MCF 10A (cell line): ENCODE results near the gene FBXW7. TPM values are rescaled to one million over a fixed set of nuclear protein-coding genes. Genes with fewer than 3 reads are reported as not detected.

ENCODE experiments used
- BruUV-seq: library from RNA; stranded (reverse); fragments of 400-500 nt; replicated peaks from 2 replicates; lab custom pipeline; 2021; lab: Mats Ljungman, UMichigan
- CTCF ChIA-PET: fragments of 300-600 bp; sonication (Branson Sonifier 250); formaldehyde crosslinking; extraction: SDS; loops from one replicate; lab custom pipeline; 2021; ENCODE audit warnings: antibody characterized with exemption, inconsistent platforms; lab: Yijun Ruan, JAX
- POLR2A ChIA-PET: fragments of 300-600, 350-650 bp; sonication (Branson Sonifier 250); formaldehyde crosslinking; extraction: SDS; loops from one replicate; lab custom pipeline; 2020; ENCODE audit warnings: antibody characterized with exemption, inconsistent platforms; lab: Yijun Ruan, JAX
- DNase-seq: peaks from one replicate; pipeline ENCODE4 v3.0.0-alpha.2; 2018; ENCODE audit not compliant: unreplicated experiment
- H3K27ac Mint-ChIP-seq: one replicate; pipeline ENCODE4 v1.8.0; 2022; ENCODE audit warnings: mild to moderate bottlenecking, low read depth, mixed read lengths; ENCODE audit not compliant: unreplicated experiment
- H3K27me3 Mint-ChIP-seq: one replicate; pipeline ENCODE4 v1.8.0; 2022; ENCODE audit warnings: mixed read lengths; ENCODE audit not compliant: insufficient read depth, unreplicated experiment
- H3K36me3 Mint-ChIP-seq: one replicate; pipeline ENCODE4 v1.8.0; 2022; ENCODE audit warnings: mild to moderate bottlenecking, moderate library complexity, mixed read lengths; ENCODE audit not compliant: insufficient read depth, unreplicated experiment
- H3K4me1 Mint-ChIP-seq: one replicate; pipeline ENCODE4 v1.8.0; 2022; ENCODE audit warnings: mixed read lengths; ENCODE audit not compliant: insufficient read depth, unreplicated experiment
- H3K4me3 Mint-ChIP-seq: one replicate; pipeline ENCODE4 v1.8.0; 2022; ENCODE audit warnings: mild to moderate bottlenecking, moderate library complexity, mixed read lengths; ENCODE audit not compliant: unreplicated experiment
- H3K9me3 Mint-ChIP-seq: one replicate; pipeline ENCODE4 v1.8.0; 2022; ENCODE audit warnings: mixed read lengths; ENCODE audit not compliant: unreplicated experiment
- intact Hi-C: fragments of 100-400 bp; cut with micrococcal nuclease; formaldehyde crosslinking; loops from 2 replicates; pipeline ENCODE4 v1.14.1; 2022
- total RNA-seq: library from RNA; stranded (reverse); gene quantifications from 2 replicates; pipeline ENCODE4 v1.2.3, GENCODE V29; 2022
- TF ChIP-seq, protein P1 (sequence below): fragments of 200-600 bp; IDR thresholded peaks from one replicate; pipeline ENCODE4 v1.8.0; 2022; ENCODE audit warnings: antibody characterized with exemption, mild to moderate bottlenecking; ENCODE audit not compliant: unreplicated experiment

Gene FBXW7
- total RNA-seq, 1 experiment from 2014 or later = 40.2 TPM

DNA sequence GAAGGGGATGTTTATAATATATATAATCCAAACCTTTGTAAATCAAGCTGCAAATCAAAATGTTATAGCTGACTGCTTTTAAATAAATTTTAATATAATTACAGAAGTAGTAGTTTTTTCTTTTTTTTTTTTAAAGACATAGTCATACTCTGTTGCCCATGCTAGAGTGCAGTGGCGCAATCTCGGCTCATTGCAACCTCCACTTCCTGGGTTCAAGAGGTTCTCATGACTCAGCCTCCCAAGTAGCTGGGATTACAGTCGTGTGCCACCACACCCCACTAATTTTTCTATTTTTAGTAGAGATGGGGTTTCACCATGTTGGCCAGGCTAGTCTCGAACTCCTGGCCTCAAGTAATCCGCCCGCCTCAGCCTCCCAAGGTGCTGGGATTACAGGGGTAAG is 178.7 kb downstream of the FBXW7 start:
- ChIA-PET CTCF (interaction anchor here (0.5 to 0.6 kb wide), 3 partner anchors 19 to 100 kb away, joined by 3 to 5 read pairs (median 3); no protein-coding TSS in a partner anchor), POLR2A (interaction anchor here (0.6 to 1.2 kb wide), 6 partner anchors 9 to 1032 kb away, joined by 3 to 5 read pairs (median 3); no protein-coding TSS in a partner anchor)
- H3K4me3 Mint-ChIP-seq = no peak overlapping the region
- peaks cover 13% of the 10 kb centered on the region for H3K36me3 Mint-ChIP-seq
- no peaks in the 10 kb centered on the region for H3K9me3 Mint-ChIP-seq
- intact Hi-C loops = no loop called here
- no TSS peak for BruUV-seq
- peaks cover 38% of the 10 kb centered on the region for H3K4me1 Mint-ChIP-seq
- DNase-seq = peak; percentile 66
- no peaks in the 10 kb centered on the region for H3K27me3 Mint-ChIP-seq
- H3K27ac Mint-ChIP-seq = no peak overlapping the region
- TF ChIP-seq, protein P1, sequence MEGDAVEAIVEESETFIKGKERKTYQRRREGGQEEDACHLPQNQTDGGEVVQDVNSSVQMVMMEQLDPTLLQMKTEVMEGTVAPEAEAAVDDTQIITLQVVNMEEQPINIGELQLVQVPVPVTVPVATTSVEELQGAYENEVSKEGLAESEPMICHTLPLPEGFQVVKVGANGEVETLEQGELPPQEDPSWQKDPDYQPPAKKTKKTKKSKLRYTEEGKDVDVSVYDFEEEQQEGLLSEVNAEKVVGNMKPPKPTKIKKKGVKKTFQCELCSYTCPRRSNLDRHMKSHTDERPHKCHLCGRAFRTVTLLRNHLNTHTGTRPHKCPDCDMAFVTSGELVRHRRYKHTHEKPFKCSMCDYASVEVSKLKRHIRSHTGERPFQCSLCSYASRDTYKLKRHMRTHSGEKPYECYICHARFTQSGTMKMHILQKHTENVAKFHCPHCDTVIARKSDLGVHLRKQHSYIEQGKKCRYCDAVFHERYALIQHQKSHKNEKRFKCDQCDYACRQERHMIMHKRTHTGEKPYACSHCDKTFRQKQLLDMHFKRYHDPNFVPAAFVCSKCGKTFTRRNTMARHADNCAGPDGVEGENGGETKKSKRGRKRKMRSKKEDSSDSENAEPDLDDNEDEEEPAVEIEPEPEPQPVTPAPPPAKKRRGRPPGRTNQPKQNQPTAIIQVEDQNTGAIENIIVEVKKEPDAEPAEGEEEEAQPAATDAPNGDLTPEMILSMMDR = no peak

DNA sequence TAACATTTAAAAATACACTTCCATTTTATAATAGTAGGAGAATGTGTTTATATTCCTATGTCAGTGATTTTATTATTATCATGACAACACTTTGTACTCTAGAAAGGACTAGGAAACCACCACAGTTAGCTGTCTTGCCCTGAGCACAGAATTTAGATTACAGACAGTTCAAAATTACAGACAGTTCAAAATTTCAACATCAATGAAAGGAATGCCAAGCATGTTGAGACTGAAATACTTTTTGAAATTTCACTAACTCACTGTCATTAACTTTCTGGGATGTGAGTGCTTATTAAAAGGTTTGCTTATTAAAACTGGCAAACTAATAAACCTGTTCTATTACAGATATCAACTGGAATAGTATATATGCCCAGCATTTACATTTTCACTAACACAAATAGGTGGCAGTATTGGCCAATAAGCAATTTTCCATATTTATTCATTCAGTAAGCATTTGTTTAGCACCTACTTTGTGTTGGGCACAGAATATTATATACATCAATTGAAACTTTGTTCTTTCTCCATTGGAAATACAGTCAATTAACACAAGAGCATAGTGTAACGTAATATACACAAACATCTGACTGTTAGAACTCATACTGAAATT is 179.4 kb downstream of the FBXW7 start:
- BruUV-seq = no TSS peak
- POLR2A ChIA-PET = interaction anchor here (0.5 to 1.7 kb wide), 10 partner anchors 10 to 815 kb away, joined by 3 to 5 read pairs (median 3); no protein-coding TSS in a partner anchor

DNA sequence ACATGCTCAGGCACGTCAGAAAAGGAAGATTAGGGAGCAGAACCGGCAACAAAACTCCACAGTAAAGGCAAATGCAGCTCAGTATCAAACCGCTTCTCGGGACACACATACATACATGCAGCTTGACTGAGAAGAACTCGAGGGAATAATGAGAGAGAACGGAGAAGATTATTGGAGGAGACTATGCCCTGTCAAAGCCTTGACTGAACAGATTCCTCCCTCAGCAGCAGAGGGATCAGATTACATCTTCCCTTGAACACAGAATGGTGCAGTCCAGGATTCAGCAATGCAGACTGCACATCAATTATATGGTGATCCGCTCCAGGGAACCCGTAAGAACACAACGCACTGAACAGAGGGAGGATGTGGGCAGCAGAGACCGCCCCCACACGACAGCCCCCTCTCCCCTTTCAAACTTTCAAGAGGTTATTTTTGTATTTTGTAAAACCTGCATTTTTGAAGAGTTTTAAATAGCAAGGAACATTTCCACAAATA is 183.2 kb downstream of the FBXW7 start:
- no peaks in the 10 kb centered on the region for H3K9me3 Mint-ChIP-seq
- peak overlapping the region; percentile 82 for H3K4me3 Mint-ChIP-seq
- no peaks in the 10 kb centered on the region for H3K27me3 Mint-ChIP-seq
- H3K27ac Mint-ChIP-seq = peak overlapping the region; percentile 83
- H3K36me3 Mint-ChIP-seq = peaks cover 22% of the 10 kb centered on the region
- CTCF ChIA-PET = interaction anchor here (0.7 to 1.7 kb wide), 3 partner anchors 12 to 596 kb away, joined by 3 to 6 read pairs (median 5); no protein-coding TSS in a partner anchor
- POLR2A ChIA-PET = interaction anchor here (0.6 to 4.0 kb wide), 25 partner anchors 9 to 1125 kb away, joined by 3 to 26 read pairs (median 5); partner anchors contain the start of genes FBXW7, GATB and SH3D19
- TF ChIP-seq, protein P1 = no peak
- intact Hi-C loops = loop anchor here (5.0 kb wide), 1 partner anchor 95 kb away; no protein-coding TSS in a partner anchor
- DNase-seq = peak; percentile 96
- BruUV-seq = TSS peak; percentile 55
- peaks cover 29% of the 10 kb centered on the region for H3K4me1 Mint-ChIP-seq

More for the DNA sequence above, 179.4 kb downstream of the FBXW7 start:
- Mint-ChIP-seq H3K4me1 (peaks cover 38% of the 10 kb centered on the region), H3K27me3 (no peaks in the 10 kb centered on the region), H3K9me3 (no peaks in the 10 kb centered on the region), H3K4me3 (no peak overlapping the region), H3K27ac (peak overlapping the region; percentile 74), H3K36me3 (peaks cover 13% of the 10 kb centered on the region)
- TF ChIP-seq, protein P1 = no peak
- CTCF ChIA-PET = no interaction called here
- peak; percentile 24 for DNase-seq
- intact Hi-C loops = no loop called here

DNA sequence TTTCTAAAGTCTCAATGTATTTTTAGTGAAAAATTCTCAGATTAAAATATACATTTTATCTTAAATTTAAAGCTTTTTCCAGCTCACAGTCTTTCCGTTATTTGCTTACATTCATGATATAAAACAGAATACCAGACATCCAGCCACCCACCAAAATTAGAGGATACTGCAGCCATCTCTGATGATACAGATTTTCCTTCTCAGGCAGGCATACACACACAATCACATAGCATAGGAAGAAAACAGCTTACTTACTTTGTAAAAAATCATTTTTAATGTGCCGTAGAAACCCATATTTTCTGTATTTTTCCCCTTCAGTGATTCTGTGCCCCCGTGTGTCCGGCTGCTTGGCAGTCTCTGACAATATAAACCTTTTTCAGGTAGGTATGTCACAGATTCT is 183.7 kb downstream of the FBXW7 start:
- no peaks in the 10 kb centered on the region for H3K9me3 Mint-ChIP-seq
- CTCF ChIA-PET = interaction anchor here (1.0 to 1.7 kb wide), 2 partner anchors 12 to 23 kb away, joined by 5 to 6 read pairs; no protein-coding TSS in a partner anchor
- POLR2A ChIA-PET = interaction anchor here (0.6 to 4.0 kb wide), 28 partner anchors 9 to 1125 kb away, joined by 3 to 26 read pairs (median 4); partner anchors contain the start of genes FBXW7, GATB and SH3D19
- H3K4me1 Mint-ChIP-seq = peaks cover 29% of the 10 kb centered on the region
- peaks cover 22% of the 10 kb centered on the region for H3K36me3 Mint-ChIP-seq
- peak overlapping the region; percentile 82 for H3K4me3 Mint-ChIP-seq
- intact Hi-C loops = loop anchor here (5.0 kb wide), 1 partner anchor 95 kb away; no protein-coding TSS in a partner anchor
- no peaks in the 10 kb centered on the region for H3K27me3 Mint-ChIP-seq
- H3K27ac Mint-ChIP-seq = peak overlapping the region; percentile 83
- no peak for DNase-seq
- TSS peak; percentile 75 for BruUV-seq
- TF ChIP-seq, protein P1 = no peak
